Activated CD4-positive, alpha-beta T cell treated with anti-CD3 and anti-CD28 coated beads, Interleukin-2, amount 50 U/mL, for 48 hours (primary cell): Measurements from ENCODE around the gene ABCC11.

ENCODE experiments used
- DNase-seq, 2 experiments: peaks; one replicate each; pipeline ENCODE4 v3.0.0-alpha.2; 2020

The ABCC11 gene

GRCh38 chr16:48157794-48158193 is 89.5 kb downstream of the ABCC11 start:
- no peak for DNase-seq

- no peak for DNase-seq
Observed at GRCh38 chr16:48157302-48157701, 90.0 kb downstream of the ABCC11 start.

- peak; percentile 92 to 93 for DNase-seq
Observed at GRCh38 chr16:48156790-48157209, 90.5 kb downstream of the ABCC11 start.

- no peak for DNase-seq
Observed at GRCh38 chr16:48155926-48156789, 91.2 kb downstream of the ABCC11 start, which contains the start of gene ABCC12. ABCC12 (minus strand) TSS chr16:48155993; CDS start chr16:48146424, 9,569 bp downstream.

- DNase-seq = no peak
Observed at GRCh38 chr16:48153774-48154173, 93.6 kb downstream of the ABCC11 start.

GRCh38 chr16:48152226-48152625 is 95.1 kb downstream of the ABCC11 start:
- no peak for DNase-seq

- no peak for DNase-seq
Observed at GRCh38 chr16:48150707-48151106, 96.6 kb downstream of the ABCC11 start.

GRCh38 chr16:48146710-48147109 is 100.6 kb downstream of the ABCC11 start:
- DNase-seq = no peak

GRCh38 chr16:48146131-48146530 is 101.2 kb downstream of the ABCC11 start:
- no peak for DNase-seq

GRCh38 chr16:48143812-48144368 is 103.4 kb downstream of the ABCC11 start:
- DNase-seq = no peak

GRCh38 chr16:48140821-48141220 is 106.5 kb downstream of the ABCC11 start:
- no peak for DNase-seq

- no peak for DNase-seq
Observed at GRCh38 chr16:48139517-48139916, 107.8 kb downstream of the ABCC11 start.

- no peak for DNase-seq
Observed at GRCh38 chr16:48138543-48138942, 108.8 kb downstream of the ABCC11 start.

GRCh38 chr16:48137822-48138221 is 109.5 kb downstream of the ABCC11 start:
- DNase-seq = no peak

- DNase-seq = no peak
Observed at GRCh38 chr16:48136547-48137360, 110.6 kb downstream of the ABCC11 start.

GRCh38 chr16:48133455-48134211 is 113.7 kb downstream of the ABCC11 start:
- no peak for DNase-seq

- DNase-seq = no peak
Observed at GRCh38 chr16:48132696-48133095, 114.6 kb downstream of the ABCC11 start.

GRCh38 chr16:48131201-48131935 is 116.0 kb downstream of the ABCC11 start:
- no peak for DNase-seq

- no peak for DNase-seq
Observed at GRCh38 chr16:48129926-48130325, 117.4 kb downstream of the ABCC11 start.

- no peak for DNase-seq
Observed at GRCh38 chr16:48128769-48129168, 118.6 kb downstream of the ABCC11 start.

GRCh38 chr16:48126801-48127644 is 120.3 kb downstream of the ABCC11 start:
- no peak for DNase-seq
